H9 (cell line): ENCODE results near the gene KCTD21. TPM values are rescaled to one million over a fixed set of nuclear protein-coding genes. Genes with fewer than 3 reads are reported as not detected.

Experiments used
- DNase-seq: peaks from one replicate; pipeline ENCODE4 v3.0.0-alpha.2; 2017
- H2AFZ ChIP-seq: one replicate; pipeline ENCODE4 v1.6.1; 2013; ENCODE audit warnings: mild to moderate bottlenecking, low read length, control low read depth, moderate library complexity
- H2AK5ac ChIP-seq: 2 replicates; pipeline ENCODE4 v1.6.1; 2013; ENCODE audit warnings: low read length, control low read depth, mixed read lengths; ENCODE audit not compliant: insufficient read length
- H2BK120ac ChIP-seq: one replicate; pipeline ENCODE4 v1.6.1; 2013; ENCODE audit warnings: low read depth, mild to moderate bottlenecking, low read length, control low read depth, inconsistent platforms; ENCODE audit not compliant: poor library complexity, severe bottlenecking
- H2BK12ac ChIP-seq: 2 replicates; pipeline ENCODE4 v1.6.1; 2013; ENCODE audit warnings: low read length, control low read depth, mixed read lengths, low read depth; ENCODE audit not compliant: insufficient read length
- H2BK15ac ChIP-seq: 2 replicates; pipeline ENCODE4 v1.6.1; 2013; ENCODE audit warnings: low read depth, low read length, control low read depth
- H2BK20ac ChIP-seq: one replicate; pipeline ENCODE4 v1.6.1; 2013; ENCODE audit warnings: low read depth, mild to moderate bottlenecking, low read length, control low read depth, inconsistent platforms; ENCODE audit not compliant: poor library complexity, severe bottlenecking
- H2BK5ac ChIP-seq: 2 replicates; pipeline ENCODE4 v1.6.1; 2013; ENCODE audit warnings: low read length, control low read depth, mixed read lengths; ENCODE audit not compliant: insufficient read length
- H3K14ac ChIP-seq: 2 replicates; pipeline ENCODE4 v1.6.1; 2013; ENCODE audit warnings: low read length, control low read depth; ENCODE audit not compliant: insufficient read depth
- H3K18ac ChIP-seq: 2 replicates; pipeline ENCODE4 v1.6.1; 2013; ENCODE audit warnings: low read depth, mild to moderate bottlenecking, mixed read lengths, low read length, control low read depth; ENCODE audit not compliant: insufficient read length
- H3K23ac ChIP-seq: 2 replicates; pipeline ENCODE4 v1.6.1; 2013; ENCODE audit warnings: low read length, control low read depth, mixed read lengths, low read depth; ENCODE audit not compliant: insufficient read length
- H3K23me2 ChIP-seq: 2 replicates; pipeline ENCODE4 v1.6.1; 2013; ENCODE audit warnings: low read depth, mild to moderate bottlenecking, mixed read lengths, low read length, control low read depth; ENCODE audit not compliant: insufficient read length, poor library complexity, severe bottlenecking
- H3K27ac ChIP-seq: 2 replicates; pipeline ENCODE4 v1.5.1; 2013; ENCODE audit warnings: low read length, control low read depth, mixed read lengths, low read depth; ENCODE audit not compliant: insufficient read length
- H3K27me3 ChIP-seq: 2 replicates; pipeline ENCODE4 v1.6.1; 2013; ENCODE audit warnings: low read length, control low read depth, inconsistent platforms; ENCODE audit not compliant: insufficient read depth
- H3K4ac ChIP-seq: 2 replicates; pipeline ENCODE4 v1.6.1; 2013; ENCODE audit warnings: low read depth, mild to moderate bottlenecking, control low read depth, inconsistent platforms, low read length, moderate library complexity
- H3K4me1 ChIP-seq: 2 replicates; pipeline ENCODE4 v1.6.1; 2013; ENCODE audit warnings: low read length, control low read depth, inconsistent platforms; ENCODE audit not compliant: insufficient read depth
- H3K4me2 ChIP-seq: 2 replicates; pipeline ENCODE4 v1.6.1; 2013; ENCODE audit warnings: low read length, control low read depth, mixed read lengths; ENCODE audit not compliant: insufficient read length, insufficient read depth
- H3K56ac ChIP-seq: 2 replicates; pipeline ENCODE4 v1.6.1; 2013; ENCODE audit warnings: low read depth, mild to moderate bottlenecking, mixed read lengths, low read length, control low read depth; ENCODE audit not compliant: insufficient read length
- H3K79me1 ChIP-seq: 2 replicates; pipeline ENCODE4 v1.6.1; 2013; ENCODE audit warnings: low read depth, mild to moderate bottlenecking, moderate library complexity, low read length, control low read depth, inconsistent platforms; ENCODE audit not compliant: insufficient read depth, poor library complexity, severe bottlenecking
- H3K79me2 ChIP-seq: 2 replicates; pipeline ENCODE4 v1.6.1; 2013; ENCODE audit warnings: low read length, control low read depth, inconsistent platforms; ENCODE audit not compliant: insufficient read depth
- H3K9ac ChIP-seq: 2 replicates; pipeline ENCODE4 v1.6.1; 2013; ENCODE audit warnings: low read length, control low read depth, mixed read lengths; ENCODE audit not compliant: insufficient read length; ENCODE audit errors: extremely low read depth
- H3K9me3 ChIP-seq: one replicate; pipeline ENCODE4 v1.6.1; 2013; ENCODE audit warnings: low read depth, low read length, inconsistent platforms; ENCODE audit not compliant: control insufficient read depth
- H3T11ph ChIP-seq: one replicate; pipeline ENCODE4 v1.6.1; 2013; ENCODE audit warnings: mild to moderate bottlenecking, low read length, control low read depth, inconsistent platforms
- H4K20me1 ChIP-seq: one replicate; pipeline ENCODE4 v1.6.1; 2013; ENCODE audit not compliant: control insufficient read depth, insufficient read length, insufficient read depth
- H4K5ac ChIP-seq: 2 replicates; pipeline ENCODE4 v1.6.1; 2013; ENCODE audit warnings: low read depth, mild to moderate bottlenecking, mixed read lengths, low read length, control low read depth; ENCODE audit not compliant: insufficient read length
- H4K8ac ChIP-seq: replicated peaks from 2 replicates; pipeline ENCODE4 v1.6.1; 2013; ENCODE audit warnings: low read length, control low read depth, mixed read lengths, low read depth; ENCODE audit not compliant: insufficient read length
- H4K91ac ChIP-seq: 2 replicates; pipeline ENCODE4 v1.6.1; 2013; ENCODE audit warnings: low read depth, mild to moderate bottlenecking, moderate library complexity, mixed read lengths, low read length, control low read depth; ENCODE audit not compliant: insufficient read length
- H3K27ac Mint-ChIP-seq, 3 experiments: 2 replicates in 2 of 3; 3 replicates in 1 of 3; pipeline ENCODE4 v1.8.0; 2020 to 2021; ENCODE audit warnings: mixed read lengths in 3 of 3, mild to moderate bottlenecking in 1 of 3, moderate library complexity in 1 of 3
- H3K27me3 Mint-ChIP-seq: 2 replicates; pipeline ENCODE4 v1.8.0; 2021; ENCODE audit warnings: low read depth, mild to moderate bottlenecking, moderate library complexity, mixed read lengths
- H3K36me3 Mint-ChIP-seq, 3 experiments: 2 replicates in 2 of 3; 3 replicates in 1 of 3; pipeline ENCODE4 v1.8.0; 2020 to 2021; ENCODE audit warnings: low read depth in 3 of 3, mixed read lengths in 3 of 3; ENCODE audit not compliant: insufficient read depth in 1 of 3
- H3K4me1 Mint-ChIP-seq, 2 experiments: 2 replicates each; pipeline ENCODE4 v1.8.0; 2020; ENCODE audit warnings: mixed read lengths in 2 of 2
- H3K4me3 Mint-ChIP-seq, 2 experiments: 2 replicates in 1 of 2; 3 replicates in 1 of 2; pipeline ENCODE4 v1.8.0; 2020 to 2021; ENCODE audit warnings: mild to moderate bottlenecking in 2 of 2, mixed read lengths in 2 of 2, moderate library complexity in 1 of 2
- H3K9me3 Mint-ChIP-seq, 2 experiments: 2 replicates in 1 of 2; 3 replicates in 1 of 2; pipeline ENCODE4 v1.8.0; 2020; ENCODE audit warnings: mild to moderate bottlenecking in 2 of 2, mixed read lengths in 2 of 2, moderate library complexity in 1 of 2
- WGBS: extraction: QIAGEN DNeasy Blood & Tissue Kit; methylation state at CpG from one replicate; pipeline ENCODE4 v1.1.7; 2013; ENCODE audit warnings: missing lambda C conversion rate, low lambda C conversion rate, mixed read lengths; ENCODE audit not compliant: insufficient read length; ENCODE audit errors: extremely low coverage; 5-methylcytosine and 5-hydroxymethylcytosine counted together
- total RNA-seq: library from RNA; stranded (reverse); gene quantifications from 2 replicates; pipeline ENCODE4 v1.2.1, GENCODE V29; 2021
- TF ChIP-seq, protein P1 (sequence below): fragments of 200-600 bp; sonication (generic); conservative IDR thresholded peaks from 3 replicates; pipeline ENCODE4 v1.8.0; 2021; ENCODE audit warnings: antibody characterized with exemption, mild to moderate bottlenecking

KCTD21 gene
- total RNA-seq, 1 experiment from 2014 or later: 4.0 TPM

DNA sequence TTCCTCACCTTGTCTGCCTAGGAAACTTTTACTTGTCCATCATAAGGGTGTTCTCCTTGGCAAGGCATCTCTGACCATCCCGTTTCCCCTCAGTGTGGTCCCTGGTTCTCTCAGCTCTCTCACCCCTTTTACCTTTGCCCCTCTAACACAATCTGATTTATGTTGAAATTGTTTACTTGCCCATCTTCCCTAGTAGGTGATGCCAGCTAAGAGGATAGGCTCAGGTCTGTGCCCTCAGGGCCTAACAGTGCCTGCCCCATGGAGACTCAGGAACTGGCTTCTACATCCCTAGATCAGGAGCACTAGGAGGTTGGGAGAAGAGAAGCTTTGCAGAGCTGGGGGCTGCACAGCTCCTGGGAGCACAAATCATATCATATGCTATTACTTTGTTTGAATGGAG is 27.9 kb downstream of the KCTD21 start:
- Histone ChIP-seq H4K20me1 (no peaks in the 10 kb centered on the region), H2BK120ac (no peak overlapping the region), H2BK5ac (no peak overlapping the region), H3K79me1 (no peaks in the 10 kb centered on the region), H3K4me1 (no peaks in the 10 kb centered on the region), H3T11ph (no peak overlapping the region), H4K91ac (no peak overlapping the region), H2AK5ac (no peak overlapping the region), H4K8ac (no peak overlapping the region), H3K4me2 (no peak overlapping the region), H2BK20ac (no peak overlapping the region), H3K27me3 (no peaks in the 10 kb centered on the region), H3K79me2 (no peaks in the 10 kb centered on the region), H3K56ac (no peak overlapping the region), H3K4ac (no peak overlapping the region), H3K9me3 (no peaks in the 10 kb centered on the region), H3K27ac (no peak overlapping the region), H3K23me2 (no peaks in the 10 kb centered on the region), H3K18ac (no peak overlapping the region), H2BK15ac (no peak overlapping the region), H3K14ac (no peak overlapping the region), H3K9ac (no peak overlapping the region), H2BK12ac (no peak overlapping the region), H4K5ac (no peak overlapping the region), H2AFZ (no peak overlapping the region), H3K23ac (no peak overlapping the region)
- H3K27me3 Mint-ChIP-seq: peaks cover 4% of the 10 kb centered on the region
- DNase-seq: no peak
- H3K4me3 Mint-ChIP-seq: no peak overlapping the region
- H3K9me3 Mint-ChIP-seq: no peaks in the 10 kb centered on the region; a peak in 1 of 5 replicates
- H3K4me1 Mint-ChIP-seq: no peaks in the 10 kb centered on the region
- WGBS: no CpG with 5 or more reads among the region's 1 CpG
- no peaks in the 10 kb centered on the region for H3K36me3 Mint-ChIP-seq
- TF ChIP-seq, protein P1, sequence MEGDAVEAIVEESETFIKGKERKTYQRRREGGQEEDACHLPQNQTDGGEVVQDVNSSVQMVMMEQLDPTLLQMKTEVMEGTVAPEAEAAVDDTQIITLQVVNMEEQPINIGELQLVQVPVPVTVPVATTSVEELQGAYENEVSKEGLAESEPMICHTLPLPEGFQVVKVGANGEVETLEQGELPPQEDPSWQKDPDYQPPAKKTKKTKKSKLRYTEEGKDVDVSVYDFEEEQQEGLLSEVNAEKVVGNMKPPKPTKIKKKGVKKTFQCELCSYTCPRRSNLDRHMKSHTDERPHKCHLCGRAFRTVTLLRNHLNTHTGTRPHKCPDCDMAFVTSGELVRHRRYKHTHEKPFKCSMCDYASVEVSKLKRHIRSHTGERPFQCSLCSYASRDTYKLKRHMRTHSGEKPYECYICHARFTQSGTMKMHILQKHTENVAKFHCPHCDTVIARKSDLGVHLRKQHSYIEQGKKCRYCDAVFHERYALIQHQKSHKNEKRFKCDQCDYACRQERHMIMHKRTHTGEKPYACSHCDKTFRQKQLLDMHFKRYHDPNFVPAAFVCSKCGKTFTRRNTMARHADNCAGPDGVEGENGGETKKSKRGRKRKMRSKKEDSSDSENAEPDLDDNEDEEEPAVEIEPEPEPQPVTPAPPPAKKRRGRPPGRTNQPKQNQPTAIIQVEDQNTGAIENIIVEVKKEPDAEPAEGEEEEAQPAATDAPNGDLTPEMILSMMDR: no peak
- peak overlapping the region in 1 of 3 experiments; percentile 82; a peak in 2 of 7 replicates for H3K27ac Mint-ChIP-seq
